GM23248 (cell line): Measurements from ENCODE around the gene AKAP11. TPM values are rescaled to one million over a fixed set of nuclear protein-coding genes. Genes with fewer than 3 reads are reported as not detected.
"Not testable (repeated sequence)": the region's sequence is repeated elsewhere in the genome, so short reads cannot be mapped to it uniquely, and the experiment has no call there.

Experiments used
- DNase-seq: peaks from one replicate; pipeline ENCODE4 v3.0.0-alpha.2; 2015
- H2AFZ ChIP-seq: fragments of 200-600 bp; sonication (generic); 2 replicates; pipeline ENCODE4 v1.6.1; 2016; ENCODE audit warnings: antibody characterized with exemption
- H3F3A ChIP-seq: fragments of 200-600 bp; sonication (generic); 2 replicates; pipeline ENCODE4 v1.6.1; 2016; ENCODE audit warnings: mild to moderate bottlenecking, antibody characterized with exemption, mixed run types; ENCODE audit not compliant: insufficient read depth
- H3K27ac ChIP-seq: fragments of 200-600 bp; sonication (generic); 2 replicates; pipeline ENCODE4 v1.5.1; 2016; ENCODE audit warnings: mild to moderate bottlenecking
- H3K27me3 ChIP-seq: fragments of 200-600 bp; sonication (generic); replicated peaks from 2 replicates; pipeline ENCODE4 v1.6.1; 2016; ENCODE audit warnings: mild to moderate bottlenecking; ENCODE audit not compliant: insufficient read depth
- H3K36me3 ChIP-seq: fragments of 200-600 bp; sonication (generic); 2 replicates; pipeline ENCODE4 v1.6.1; 2016; ENCODE audit warnings: low read depth, mild to moderate bottlenecking
- H3K4me1 ChIP-seq: fragments of 200-600 bp; sonication (generic); 2 replicates; pipeline ENCODE4 v1.6.1; 2016; ENCODE audit warnings: mild to moderate bottlenecking; ENCODE audit not compliant: insufficient read depth
- H3K4me2 ChIP-seq: fragments of 200-600 bp; sonication (generic); one replicate; pipeline ENCODE4 v1.6.1; 2016; ENCODE audit warnings: mild to moderate bottlenecking; ENCODE audit not compliant: unreplicated experiment
- H3K4me3 ChIP-seq: fragments of 200-600 bp; sonication (generic); 2 replicates; pipeline ENCODE4 v1.5.1; 2016; ENCODE audit warnings: mild to moderate bottlenecking
- H3K79me2 ChIP-seq: fragments of 200-600 bp; sonication (generic); 2 replicates; pipeline ENCODE4 v1.6.1; 2016; ENCODE audit warnings: mild to moderate bottlenecking; ENCODE audit not compliant: insufficient read depth
- H3K9ac ChIP-seq: fragments of 200-600 bp; sonication (generic); 2 replicates; pipeline ENCODE4 v1.6.1; 2016; ENCODE audit warnings: mild to moderate bottlenecking
- H3K9me2 ChIP-seq: fragments of 200-600 bp; sonication (generic); 2 replicates; pipeline ENCODE4 v1.6.1; 2016; ENCODE audit warnings: mixed run types, mild to moderate bottlenecking, moderate library complexity; ENCODE audit not compliant: insufficient read depth
- H3K9me3 ChIP-seq: fragments of 200-600 bp; sonication (generic); one replicate; pipeline ENCODE4 v1.6.1; 2017; ENCODE audit warnings: low read depth
- H4K20me1 ChIP-seq: fragments of 200-600 bp; sonication (generic); 2 replicates; pipeline ENCODE4 v1.6.0; 2016; ENCODE audit not compliant: insufficient read depth
- EZH2 ChIP-seq: fragments of 200-600 bp; sonication (generic); IDR thresholded peaks from 2 replicates; pipeline ENCODE4 v1.6.1; 2018; ENCODE audit warnings: antibody characterized with exemption, mild to moderate bottlenecking; ENCODE audit not compliant: insufficient read depth, poor library complexity, severe bottlenecking
- EZH2phosphoT487 ChIP-seq: fragments of 200-600 bp; sonication (generic); IDR thresholded peaks from 2 replicates; pipeline ENCODE4 v1.6.1; 2018; ENCODE audit warnings: antibody characterized with exemption, moderate library complexity, mild to moderate bottlenecking, low read depth; ENCODE audit not compliant: insufficient read depth
- WGBS, 2 experiments: methylation state at CpG; one replicate each; pipeline ENCODE4 v1.1.6; 2015 to 2017; ENCODE audit warnings: low lambda C conversion rate in 2 of 2, low coverage in 1 of 2; ENCODE audit errors: missing lambda C conversion rate in 2 of 2; 5-methylcytosine and 5-hydroxymethylcytosine counted together
- in situ Hi-C: fragments of 300-500 bp; cut with MboI; formaldehyde crosslinking; loops from 2 replicates; pipeline ENCODE4 v1.15.0; 2020
- polyA plus RNA-seq: library from polyadenylated mRNA; unstranded; fragments of >200 nt; fragmentation: Nextera tagmentation; extraction: Ambion mirVana; gene quantifications from 2 replicates; pipeline ENCODE4 v1.2.1, GENCODE V29; 2016
- total RNA-seq: library from RNA; depleted of rRNA; stranded (reverse); fragments of >200 nt; shearing (Covaris generic); gene quantifications from 2 replicates; pipeline ENCODE4 v1.2.3, GENCODE V29; 2014; rRNA removed

AKAP11 gene
- total RNA-seq (25.3 and 29.0 TPM in 2 replicates), polyA plus RNA-seq (5.2 and 5.3 TPM in 2 replicates)

GRCh38 chr13:42272115-42272803, at the start of gene AKAP11:
Gene AKAP11 (plus strand): TSS chr13:42272152. CDS start chr13:42286349, 14,197 bp downstream.
- TF ChIP-seq EZH2, result no peak
- in situ Hi-C loops, result no loop called here
- Histone ChIP-seq H3F3A (peaks cover 9% of the 10 kb centered on the region), H3K4me3 (peak within 1 kb of the TSS; percentile 85), H3K36me3 (no peaks in the 10 kb centered on the region), H3K79me2 (peaks cover 51% of the 10 kb centered on the region), H3K4me2 (peak within 1 kb of the TSS; percentile 89), H3K27me3 (no peaks in the 10 kb centered on the region), H4K20me1 (0 out of 2 replicates have a peak, but pooled peaks cover 5% of the 10 kb centered on the region), H3K9ac (peak within 1 kb of the TSS; percentile 84), H3K9me2 (no peaks in the 10 kb centered on the region; the same call in 1 of the 2 replicates), H3K9me3 (no peaks in the 10 kb centered on the region), H3K4me1 (peaks cover 24% of the 10 kb centered on the region), H2AFZ (peak within 1 kb of the TSS; percentile 97), H3K27ac (peak within 1 kb of the TSS; percentile 89)
- WGBS, 2 experiments, result 0 to 2% methylated on average over 34 to 36 of the region's 59 CpGs
- DNase-seq, result peak; percentile 75

GRCh38 chr13:42223681-42224080, 48.3 kb upstream of the AKAP11 start:
- H3K79me2 ChIP-seq, result no peaks in the 10 kb centered on the region
- H3F3A ChIP-seq, result no peaks in the 10 kb centered on the region

GRCh38 chr13:42225051-42225450, 46.9 kb upstream of the AKAP11 start:
- no peaks in the 10 kb centered on the region for H3K27me3 ChIP-seq
- H3K79me2 ChIP-seq, result no peaks in the 10 kb centered on the region
- no peaks in the 10 kb centered on the region for H3K9me2 ChIP-seq
- H3F3A ChIP-seq, result no peaks in the 10 kb centered on the region
- WGBS, 2 experiments, result 90 to 96% methylated on average over 2 of the region's 2 CpGs
- H3K36me3 ChIP-seq, result peaks cover 41% of the 10 kb centered on the region
- H3K9me3 ChIP-seq, result no peaks in the 10 kb centered on the region
- H2AFZ ChIP-seq, result no peak overlapping the region
- no peak overlapping the region for H3K9ac ChIP-seq
- no peak overlapping the region for H3K27ac ChIP-seq
- H3K4me1 ChIP-seq, result no peaks in the 10 kb centered on the region
- no peak for DNase-seq
- no peaks in the 10 kb centered on the region for H4K20me1 ChIP-seq
- H3K4me3 ChIP-seq, result no peak overlapping the region
- TF ChIP-seq EZH2 (no peak), EZH2phosphoT487 (no peak)
- H3K4me2 ChIP-seq, result no peak overlapping the region
- in situ Hi-C loops, result no loop called here

More at GRCh38 chr13:42223681-42224080, 48.3 kb upstream of the AKAP11 start:
- Histone ChIP-seq H3K4me1 (0 out of 2 replicates have a peak, but pooled peaks cover 1% of the 10 kb centered on the region), H3K4me3 (no peak overlapping the region), H3K27me3 (no peaks in the 10 kb centered on the region), H3K9me2 (no peaks in the 10 kb centered on the region), H3K9ac (no peak overlapping the region), H3K4me2 (no peak overlapping the region), H2AFZ (no peak overlapping the region), H3K36me3 (peaks cover 30% of the 10 kb centered on the region), H4K20me1 (no peaks in the 10 kb centered on the region), H3K27ac (no peak overlapping the region), H3K9me3 (no peaks in the 10 kb centered on the region)
- TF ChIP-seq EZH2 (no peak), EZH2phosphoT487 (no peak)
- 96 to 99% methylated on average over 4 of the region's 4 CpGs for WGBS, 2 experiments
- no peak for DNase-seq
- in situ Hi-C loops, result no loop called here

- H3F3A ChIP-seq, H4K20me1 ChIP-seq, H3K27me3 ChIP-seq, in situ Hi-C loops, H3K9ac ChIP-seq, H3K4me1 ChIP-seq, H3K4me2 ChIP-seq, H3K27ac ChIP-seq, H3K9me3 ChIP-seq, DNase-seq, H3K9me2 ChIP-seq, H3K79me2 ChIP-seq, H3K4me3 ChIP-seq, H2AFZ ChIP-seq: not testable (repeated sequence)
- 94 to 96% methylated on average over 5 of the region's 5 CpGs for WGBS, 2 experiments
- peaks cover 31% of the 10 kb centered on the region for H3K36me3 ChIP-seq
These were observed 45.2 kb upstream of the AKAP11 start for GRCh38 chr13:42226759-42227158.

GRCh38 chr13:42228527-42228926, 43.4 kb upstream of the AKAP11 start:
- 97 to 100% methylated on average over 1 of the region's 1 CpG for WGBS, 2 experiments
- in situ Hi-C loops, result no loop called here
- Histone ChIP-seq H3K27me3 (no peaks in the 10 kb centered on the region), H3K9me2 (no peaks in the 10 kb centered on the region), H2AFZ (no peak overlapping the region), H3K79me2 (no peaks in the 10 kb centered on the region), H3K4me1 (no peaks in the 10 kb centered on the region), H3K36me3 (peaks cover 20% of the 10 kb centered on the region), H3F3A (no peaks in the 10 kb centered on the region), H3K9me3 (no peaks in the 10 kb centered on the region), H4K20me1 (no peaks in the 10 kb centered on the region), H3K4me3 (no peak overlapping the region), H3K4me2 (no peak overlapping the region), H3K27ac (no peak overlapping the region), H3K9ac (no peak overlapping the region)
- no peak for DNase-seq
- TF ChIP-seq EZH2phosphoT487, result no peak
- no peak for TF ChIP-seq EZH2
